ENCODE measurements around the gene TKTL1. TPM values are rescaled to one million over a fixed set of nuclear protein-coding genes. Genes with fewer than 3 reads are reported as not detected.
"Not testable (repeated sequence)": the region's sequence is repeated elsewhere in the genome, so short reads cannot be mapped to it uniquely, and the experiment has no call there.

TKTL1 gene
- total RNA-seq, 1 donor from 2014 or later, result 0.17 TPM

GRCh38 chrX:154334496-154334895 lies 38.9 kb downstream of the TKTL1 start:
- DNase-seq (ENCODE audit: low read depth), result no peak
- H3K4me3 ChIP-seq (ENCODE audit: low read depth, low read length), result no peak overlapping the region
- no peak for TF ChIP-seq CTCF (conservative IDR thresholded peaks at IDR 0.05; ENCODE audit: low read depth, low read length)

GRCh38 chrX:154341399-154342298 lies 46.1 kb downstream of the TKTL1 start:
- DNase-seq (ENCODE audit: low read depth); H3K4me3 ChIP-seq (ENCODE audit: low read depth, low read length): not testable (repeated sequence)

GRCh38 chrX:154343063-154343462 lies 47.5 kb downstream of the TKTL1 start:
- not testable (repeated sequence) for H3K4me3 ChIP-seq (ENCODE audit: low read depth, low read length); DNase-seq (ENCODE audit: low read depth)

GRCh38 chrX:154343620-154344019 lies 48.0 kb downstream of the TKTL1 start:
- DNase-seq (ENCODE audit: low read depth), result not testable (repeated sequence)

GRCh38 chrX:154348114-154348531 lies 52.5 kb downstream of the TKTL1 start:
- DNase-seq (ENCODE audit: low read depth), result no peak
- no peak for TF ChIP-seq CTCF (conservative IDR thresholded peaks at IDR 0.05; ENCODE audit: low read depth, low read length)
- no peak overlapping the region for H3K4me3 ChIP-seq (ENCODE audit: low read depth, low read length)

More at GRCh38 chrX:154343620-154344019, 48.0 kb downstream of the TKTL1 start:
- not testable (repeated sequence) for H3K4me3 ChIP-seq (ENCODE audit: low read depth, low read length)

GRCh38 chrX:154348646-154349358 lies 53.2 kb downstream of the TKTL1 start:
- H3K4me3 ChIP-seq (ENCODE audit: low read depth, low read length), result no peak overlapping the region
- TF ChIP-seq CTCF (conservative IDR thresholded peaks at IDR 0.05; ENCODE audit: low read depth, low read length), result no peak
- DNase-seq (ENCODE audit: low read depth), result no peak

- no peak for DNase-seq (ENCODE audit: low read depth)
- no peak for TF ChIP-seq CTCF (conservative IDR thresholded peaks at IDR 0.05; ENCODE audit: low read depth, low read length)
Measured at GRCh38 chrX:154349359-154349935, 53.9 kb downstream of the TKTL1 start.

GRCh38 chrX:154349979-154350378 lies 54.4 kb downstream of the TKTL1 start:
- TF ChIP-seq CTCF (conservative IDR thresholded peaks at IDR 0.05; ENCODE audit: low read depth, low read length), result no peak
- DNase-seq (ENCODE audit: low read depth), result no peak

More at GRCh38 chrX:154349359-154349935, 53.9 kb downstream of the TKTL1 start:
- no peak overlapping the region for H3K4me3 ChIP-seq (ENCODE audit: low read depth, low read length)

More at GRCh38 chrX:154349979-154350378, 54.4 kb downstream of the TKTL1 start:
- no peak overlapping the region for H3K4me3 ChIP-seq (ENCODE audit: low read depth, low read length)

Data from epithelial cell of proximal tubule (primary cell).